ENCODE results near the gene PAX9.

The PAX9 gene

GRCh38 chr14:36663404-36664321, 2.0 kb downstream of the PAX9 start:
- H3K4me3 ChIP-seq (ENCODE audit: insufficient read depth, low read length, poor library complexity, severe bottlenecking), result no peak overlapping the region
- H3K27me3 ChIP-seq (ENCODE audit: low read length), result no peaks in the 10 kb centered on the region
- H4K20me1 ChIP-seq (ENCODE audit: low read depth, low read length), result no peaks in the 10 kb centered on the region
- no peaks in the 10 kb centered on the region for H3K9me2 ChIP-seq (replicated peaks; ENCODE audit: insufficient read depth, low read length)
- H2AFZ ChIP-seq (ENCODE audit: low read depth, low read length, severe bottlenecking), result no peak overlapping the region
- TF ChIP-seq EZH2phosphoT487 (conservative IDR thresholded peaks at IDR 0.05; ENCODE audit: low read length), result no peak
- no peak for TF ChIP-seq CTCF (IDR thresholded peaks at IDR 0.05; ENCODE audit: insufficient read depth, low read length, poor library complexity, severe bottlenecking)
- H3K9me3 ChIP-seq (ENCODE audit: insufficient read depth, low read length), result no peaks in the 10 kb centered on the region
- H3K79me2 ChIP-seq (ENCODE audit: insufficient read depth, low read length), result no peaks in the 10 kb centered on the region
- H3F3A ChIP-seq (ENCODE audit: insufficient read depth), result no peaks in the 10 kb centered on the region
- H3K27ac ChIP-seq (ENCODE audit: low read depth, low read length), result no peak overlapping the region
- no peak overlapping the region for H3K4me2 ChIP-seq (ENCODE audit: low read depth, low read length, poor library complexity, severe bottlenecking)
- H3K36me3 ChIP-seq (ENCODE audit: low read length), result no peaks in the 10 kb centered on the region
- no peak overlapping the region for H3K9ac ChIP-seq (ENCODE audit: low read length)

- Histone ChIP-seq H3F3A (ENCODE audit: insufficient read depth) (no peaks in the 10 kb centered on the region), H4K20me1 (ENCODE audit: low read depth, low read length) (no peaks in the 10 kb centered on the region), H3K27ac (ENCODE audit: low read depth, low read length) (no peak overlapping the region), H3K9me3 (ENCODE audit: insufficient read depth, low read length) (no peaks in the 10 kb centered on the region), H3K79me2 (ENCODE audit: insufficient read depth, low read length) (no peaks in the 10 kb centered on the region), H3K9ac (ENCODE audit: low read length) (no peak overlapping the region), H3K4me2 (ENCODE audit: low read depth, low read length, poor library complexity, severe bottlenecking) (no peak overlapping the region), H3K4me3 (ENCODE audit: insufficient read depth, low read length, poor library complexity, severe bottlenecking) (no peak overlapping the region), H3K27me3 (ENCODE audit: low read length) (no peaks in the 10 kb centered on the region), H3K9me2 (replicated peaks; ENCODE audit: insufficient read depth, low read length) (no peaks in the 10 kb centered on the region), H2AFZ (ENCODE audit: low read depth, low read length, severe bottlenecking) (no peak overlapping the region), H3K36me3 (ENCODE audit: low read length) (no peaks in the 10 kb centered on the region)
- no peak for TF ChIP-seq EZH2phosphoT487 (conservative IDR thresholded peaks at IDR 0.05; ENCODE audit: low read length)
- TF ChIP-seq CTCF (IDR thresholded peaks at IDR 0.05; ENCODE audit: insufficient read depth, low read length, poor library complexity, severe bottlenecking), result no peak
Observed at GRCh38 chr14:36664322-36665193, 2.9 kb downstream of the PAX9 start.

GRCh38 chr14:36665887-36666415, 4.3 kb downstream of the PAX9 start:
- H3K36me3 ChIP-seq (ENCODE audit: low read length), result no peaks in the 10 kb centered on the region
- no peaks in the 10 kb centered on the region for H4K20me1 ChIP-seq (ENCODE audit: low read depth, low read length)
- H3K4me3 ChIP-seq (ENCODE audit: insufficient read depth, low read length, poor library complexity, severe bottlenecking), result no peak overlapping the region
- no peaks in the 10 kb centered on the region for H3K9me2 ChIP-seq (replicated peaks; ENCODE audit: insufficient read depth, low read length)
- H3F3A ChIP-seq (ENCODE audit: insufficient read depth), result no peaks in the 10 kb centered on the region
- no peak overlapping the region for H3K9ac ChIP-seq (ENCODE audit: low read length)
- TF ChIP-seq EZH2phosphoT487 (conservative IDR thresholded peaks at IDR 0.05; ENCODE audit: low read length), result no peak
- TF ChIP-seq CTCF (IDR thresholded peaks at IDR 0.05; ENCODE audit: insufficient read depth, low read length, poor library complexity, severe bottlenecking), result no peak
- H3K79me2 ChIP-seq (ENCODE audit: insufficient read depth, low read length), result no peaks in the 10 kb centered on the region
- H2AFZ ChIP-seq (ENCODE audit: low read depth, low read length, severe bottlenecking), result no peak overlapping the region
- no peak overlapping the region for H3K4me2 ChIP-seq (ENCODE audit: low read depth, low read length, poor library complexity, severe bottlenecking)
- no peaks in the 10 kb centered on the region for H3K27me3 ChIP-seq (ENCODE audit: low read length)
- no peak overlapping the region for H3K27ac ChIP-seq (ENCODE audit: low read depth, low read length)
- no peaks in the 10 kb centered on the region for H3K9me3 ChIP-seq (ENCODE audit: insufficient read depth, low read length)

Data from SU-DHL-6 (cell line).